CD14-positive monocyte (primary cell): Measurements from ENCODE around the gene TBC1D5. TPM values are rescaled to one million over a fixed set of nuclear protein-coding genes. Genes with fewer than 3 reads are reported as not detected.

Source experiments
- DNase-seq, 3 donors: peaks; one replicate each; pipeline ENCODE4 v3.0.0-alpha.2; 2011 to 2022
- H2AFZ ChIP-seq: 2 replicates; pipeline ENCODE4 v1.6.0; 2012; ENCODE audit warnings: mild to moderate bottlenecking, low read depth, low read length, inconsistent platforms; ENCODE audit not compliant: insufficient read depth, poor library complexity, severe bottlenecking
- H3K27ac ChIP-seq, 2 donors: 1 replicate in 1 of 2; 2 replicates in 1 of 2; pipeline ENCODE4 v1.5.1; 2012 to 2013; ENCODE audit warnings: low read length in 2 of 2, control low read depth in 1 of 2, inconsistent platforms in 1 of 2, low read depth in 1 of 2, mild to moderate bottlenecking in 1 of 2
- H3K27me3 ChIP-seq, 2 donors: one replicate each; pipeline versions ENCODE4 v1.6.0 to v1.6.1; 2011 to 2013; ENCODE audit warnings: low read length in 2 of 2; ENCODE audit not compliant: control insufficient read depth in 2 of 2, insufficient read depth in 2 of 2
- H3K36me3 ChIP-seq, 2 donors: replicated peaks in 1 of 2; 1 replicate in 1 of 2; 2 replicates in 1 of 2; pipeline versions ENCODE4 v1.5.1 to v1.6.1; 2012 to 2013; ENCODE audit warnings: low read length in 2 of 2, control low read depth in 1 of 2, inconsistent platforms in 1 of 2, mild to moderate bottlenecking in 1 of 2; ENCODE audit not compliant: insufficient read depth in 2 of 2, control insufficient read depth in 1 of 2
- H3K4me1 ChIP-seq, 2 donors: 1 replicate in 1 of 2; 2 replicates in 1 of 2; pipeline versions ENCODE4 v1.5.1 to v1.6.1; 2012 to 2013; ENCODE audit warnings: low read length in 2 of 2, control low read depth in 1 of 2, inconsistent platforms in 1 of 2, mild to moderate bottlenecking in 1 of 2, moderate library complexity in 1 of 2; ENCODE audit not compliant: insufficient read depth in 2 of 2, control insufficient read depth in 1 of 2
- H3K4me2 ChIP-seq: replicated peaks from 2 replicates; pipeline ENCODE3; 2012; ENCODE audit warnings: low read length, moderate library complexity, mild to moderate bottlenecking; ENCODE audit not compliant: poor library complexity, severe bottlenecking; ENCODE audit errors: extremely low read depth
- H3K4me3 ChIP-seq, 3 experiments: fragments of 200-600 bp in 1 of 3; sonication (generic) in 1 of 3; replicated peaks in 1 of 3; 1 replicate in 2 of 3; 2 replicates in 1 of 3; pipeline ENCODE4 v1.5.1; 2011 to 2013; ENCODE audit warnings: low read length in 3 of 3, mild to moderate bottlenecking in 3 of 3, control low read depth in 2 of 3, low read depth in 2 of 3, inconsistent platforms in 1 of 3, moderate library complexity in 1 of 3
- H3K79me2 ChIP-seq: 2 replicates; pipeline ENCODE4 v1.6.0; 2012; ENCODE audit warnings: mild to moderate bottlenecking, control low read depth, inconsistent platforms, low read length, moderate library complexity; ENCODE audit not compliant: insufficient read depth
- H3K9ac ChIP-seq: 2 replicates; pipeline ENCODE4 v1.6.0; 2017; ENCODE audit warnings: low read length, mild to moderate bottlenecking; ENCODE audit not compliant: insufficient read depth, poor library complexity, severe bottlenecking
- H3K9me3 ChIP-seq, 2 donors: replicated peaks in 1 of 2; 1 replicate in 1 of 2; 2 replicates in 1 of 2; pipeline versions ENCODE4 v1.5.1 to v1.6.1; 2012 to 2013; ENCODE audit warnings: low read length in 2 of 2, control low read depth in 1 of 2; ENCODE audit not compliant: control insufficient read depth in 1 of 2, insufficient read depth in 1 of 2
- H4K20me1 ChIP-seq: 2 replicates; pipeline ENCODE4 v1.6.0; 2012; ENCODE audit warnings: mild to moderate bottlenecking, low read length, control low read depth, moderate library complexity; ENCODE audit not compliant: insufficient read depth
- H3K27ac Mint-ChIP-seq, 7 donors: one replicate each; pipeline ENCODE4 v1.8.0; 2020; ENCODE audit warnings: mild to moderate bottlenecking in 7 of 7, mixed read lengths in 7 of 7, moderate library complexity in 6 of 7, inconsistent platforms in 2 of 7
- H3K27me3 Mint-ChIP-seq, 3 donors: one replicate each; pipeline ENCODE4 v1.8.0; 2021 to 2022; ENCODE audit warnings: low read depth in 3 of 3, mild to moderate bottlenecking in 3 of 3, mixed read lengths in 3 of 3, moderate library complexity in 3 of 3, inconsistent platforms in 1 of 3
- H3K36me3 Mint-ChIP-seq, 2 donors: one replicate each; pipeline ENCODE4 v1.8.0; 2020; ENCODE audit warnings: mixed read lengths in 2 of 2, inconsistent platforms in 1 of 2, mild to moderate bottlenecking in 1 of 2
- H3K4me1 Mint-ChIP-seq: one replicate; pipeline ENCODE4 v1.8.0; 2020; ENCODE audit warnings: mild to moderate bottlenecking, mixed read lengths
- H3K4me3 Mint-ChIP-seq, 2 donors: one replicate each; pipeline ENCODE4 v1.8.0; 2020; ENCODE audit warnings: mild to moderate bottlenecking in 2 of 2, mixed read lengths in 2 of 2, moderate library complexity in 1 of 2
- H3K9me3 Mint-ChIP-seq, 7 donors: one replicate each; pipeline ENCODE4 v1.8.0; 2020 to 2022; ENCODE audit warnings: mixed read lengths in 7 of 7, mild to moderate bottlenecking in 6 of 7, moderate library complexity in 6 of 7, inconsistent platforms in 2 of 7
- WGBS: methylation state at CpG from one replicate; pipeline ENCODE4 v1.1.5; 2013; ENCODE audit warnings: missing lambda C conversion rate; ENCODE audit not compliant: insufficient coverage; 5-methylcytosine and 5-hydroxymethylcytosine counted together
- intact Hi-C, 2 donors: fragments of 100-400 bp; cut with micrococcal nuclease; formaldehyde crosslinking; loops; one replicate each; pipeline versions ENCODE4 v1.15.0 to v1.15.1; 2023
- polyA plus RNA-seq, 3 donors: library from polyadenylated mRNA; depleted of rRNA in 1 of 3; unstranded in 2 of 3; stranded (reverse) in 1 of 3; fragments of 300-500 nt in 2 of 3; fragments of >200 nt in 1 of 3; fragmentation: Illumina TruSeq in 2 of 3; gene quantifications; 1 replicate in 2 of 3; 2 replicates in 1 of 3; pipeline ENCODE4 v1.2.3, GENCODE V29; 2012 to 2021
- TF ChIP-seq, protein P1 (sequence below): fragments of 200-600 bp; IDR thresholded peaks from one replicate; pipeline ENCODE4 v1.8.0; 2022; ENCODE audit warnings: antibody characterized with exemption, mild to moderate bottlenecking

TBC1D5 gene
- polyA plus RNA-seq, 3 donors: 17.6 to 35.3 (median 21.0) TPM

DNA sequence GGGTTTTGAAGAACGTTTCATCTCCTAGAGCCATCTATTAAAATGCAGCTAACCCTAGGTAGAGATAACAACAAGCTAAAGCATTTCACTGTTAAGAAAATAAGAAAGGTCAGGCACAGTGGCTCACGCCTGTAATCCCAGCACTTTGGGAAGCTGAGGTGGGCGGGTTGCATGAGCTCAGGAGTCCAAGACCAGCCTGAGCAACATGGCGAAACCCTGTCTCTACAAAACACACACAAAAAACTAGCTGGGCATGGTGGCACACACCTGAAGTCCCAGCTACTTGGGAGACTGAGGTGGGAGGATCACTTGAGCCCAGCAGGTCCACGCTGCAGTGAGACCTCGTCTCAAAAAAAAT is 5.4 kb upstream of the TBC1D5 start:
- WGBS: 20% methylated on average over 1 of the region's 6 CpGs
- H3K27ac Mint-ChIP-seq: peak overlapping the region in 4 of 7 donors; percentile 14 to 50 (median 30)
- intact Hi-C loops: loop anchor here (10.0 kb wide), 2 partner anchors 103 to 1483 kb away; partner anchors contain the start of genes DPH3 (in 1 of the 2) and OXNAD1 (in 1 of the 2)

DNA sequence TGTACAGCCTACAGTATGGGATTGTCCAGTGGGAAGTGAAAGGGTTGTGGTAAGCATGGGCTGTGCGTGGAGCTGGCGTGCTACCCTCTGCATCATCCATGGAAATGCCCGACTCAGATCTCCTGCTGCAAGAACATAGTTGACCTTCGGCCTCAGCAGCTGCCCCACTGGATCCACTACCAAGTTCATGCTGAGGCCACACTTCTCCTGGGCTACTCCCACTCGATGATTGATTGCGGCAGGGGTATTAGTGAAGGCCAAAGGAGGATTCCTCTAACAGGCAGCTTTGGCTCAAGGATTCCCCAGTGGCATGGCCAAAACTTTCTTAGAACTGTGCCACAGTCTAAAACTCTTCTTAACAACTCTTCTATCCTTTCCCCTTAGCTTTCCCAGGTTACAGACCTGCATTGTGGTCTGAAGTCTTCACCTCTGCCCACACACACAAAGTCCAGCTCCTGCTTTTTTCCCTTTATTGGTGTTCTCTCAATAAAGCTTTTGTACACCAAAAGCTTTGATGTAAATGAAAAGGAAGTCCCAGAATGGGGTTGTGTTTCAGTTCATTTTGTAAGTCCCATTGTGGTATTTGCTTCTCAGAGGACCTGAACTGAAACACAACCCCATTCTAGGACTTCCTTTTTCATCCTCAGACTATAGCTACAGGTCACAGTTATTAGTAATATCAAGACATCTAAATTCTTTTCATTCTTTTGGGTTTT is 4.9 kb upstream of the TBC1D5 start:
- peaks cover 29 to 36% of the 10 kb centered on the region in 2 donors for H3K4me1 ChIP-seq
- H4K20me1 ChIP-seq: no peaks in the 10 kb centered on the region
- TF ChIP-seq, protein P1, sequence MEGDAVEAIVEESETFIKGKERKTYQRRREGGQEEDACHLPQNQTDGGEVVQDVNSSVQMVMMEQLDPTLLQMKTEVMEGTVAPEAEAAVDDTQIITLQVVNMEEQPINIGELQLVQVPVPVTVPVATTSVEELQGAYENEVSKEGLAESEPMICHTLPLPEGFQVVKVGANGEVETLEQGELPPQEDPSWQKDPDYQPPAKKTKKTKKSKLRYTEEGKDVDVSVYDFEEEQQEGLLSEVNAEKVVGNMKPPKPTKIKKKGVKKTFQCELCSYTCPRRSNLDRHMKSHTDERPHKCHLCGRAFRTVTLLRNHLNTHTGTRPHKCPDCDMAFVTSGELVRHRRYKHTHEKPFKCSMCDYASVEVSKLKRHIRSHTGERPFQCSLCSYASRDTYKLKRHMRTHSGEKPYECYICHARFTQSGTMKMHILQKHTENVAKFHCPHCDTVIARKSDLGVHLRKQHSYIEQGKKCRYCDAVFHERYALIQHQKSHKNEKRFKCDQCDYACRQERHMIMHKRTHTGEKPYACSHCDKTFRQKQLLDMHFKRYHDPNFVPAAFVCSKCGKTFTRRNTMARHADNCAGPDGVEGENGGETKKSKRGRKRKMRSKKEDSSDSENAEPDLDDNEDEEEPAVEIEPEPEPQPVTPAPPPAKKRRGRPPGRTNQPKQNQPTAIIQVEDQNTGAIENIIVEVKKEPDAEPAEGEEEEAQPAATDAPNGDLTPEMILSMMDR: no peak
- no peak overlapping the region for H3K9ac ChIP-seq
- no peaks in the 10 kb centered on the region for H3K79me2 ChIP-seq
- Mint-ChIP-seq H3K4me1 (peaks cover 29% of the 10 kb centered on the region), H3K36me3 (no peaks in the 10 kb centered on the region), H3K9me3 (peaks cover 0 to under 1% (median 0%) of the 10 kb centered on the region in 7 donors), H3K27ac (peak overlapping the region in 6 of 7 donors; percentile 8 to 58 (median 42)), H3K27me3 (peaks cover 0 to 2% (median 2%) of the 10 kb centered on the region in 3 donors), H3K4me3 (no peak overlapping the region)
- H3K36me3 ChIP-seq: no peaks in the 10 kb centered on the region
- H3K27ac ChIP-seq: peak overlapping the region in 1 of 2 donors; percentile 59
- H3K27me3 ChIP-seq: no peaks in the 10 kb centered on the region
- H3K4me3 ChIP-seq: no peak overlapping the region
- H3K9me3 ChIP-seq: no peaks in the 10 kb centered on the region
- DNase-seq: peak in 1 of 3 donors; percentile 36
- intact Hi-C loops: loop anchor here (10.0 kb wide), 2 partner anchors 103 to 1483 kb away; partner anchors contain the start of genes DPH3 (in 1 of the 2) and OXNAD1 (in 1 of the 2)
- no peak overlapping the region for H3K4me2 ChIP-seq
- H2AFZ ChIP-seq: peak overlapping the region; percentile 54
- WGBS: 46% methylated on average over 4 of the region's 6 CpGs

More for the DNA sequence above, 5.4 kb upstream of the TBC1D5 start:
- TF ChIP-seq, protein P1: no peak
- Histone ChIP-seq H3K27ac (peak overlapping the region; percentile 27 to 59), H3K9ac (no peak overlapping the region), H3K36me3 (no peaks in the 10 kb centered on the region), H3K4me3 (no peak overlapping the region), H3K79me2 (no peaks in the 10 kb centered on the region), H3K4me2 (no peak overlapping the region), H3K4me1 (peaks cover 28 to 34% of the 10 kb centered on the region in 2 donors), H3K27me3 (no peaks in the 10 kb centered on the region), H4K20me1 (no peaks in the 10 kb centered on the region), H2AFZ (peak overlapping the region; percentile 54), H3K9me3 (no peaks in the 10 kb centered on the region)
- peaks cover 32% of the 10 kb centered on the region for H3K4me1 Mint-ChIP-seq
- no peak overlapping the region for H3K4me3 Mint-ChIP-seq
- H3K36me3 Mint-ChIP-seq: no peaks in the 10 kb centered on the region
- no peak for DNase-seq
- peaks cover 0 to 2% (median 2%) of the 10 kb centered on the region in 3 donors for H3K27me3 Mint-ChIP-seq
- no peaks in the 10 kb centered on the region for H3K9me3 Mint-ChIP-seq
